Pons (tissue), 1 donor: ENCODE measurements around the gene EIPR1.
A peak's percentile ranks its signal among the peaks of the same experiment; 100 is the strongest.

Source experiments
- DNase-seq: peaks from one replicate; pipeline ENCODE4 v3.0.0-alpha.2; 2016; ENCODE audit warnings: low spot score

The EIPR1 gene

DNA sequence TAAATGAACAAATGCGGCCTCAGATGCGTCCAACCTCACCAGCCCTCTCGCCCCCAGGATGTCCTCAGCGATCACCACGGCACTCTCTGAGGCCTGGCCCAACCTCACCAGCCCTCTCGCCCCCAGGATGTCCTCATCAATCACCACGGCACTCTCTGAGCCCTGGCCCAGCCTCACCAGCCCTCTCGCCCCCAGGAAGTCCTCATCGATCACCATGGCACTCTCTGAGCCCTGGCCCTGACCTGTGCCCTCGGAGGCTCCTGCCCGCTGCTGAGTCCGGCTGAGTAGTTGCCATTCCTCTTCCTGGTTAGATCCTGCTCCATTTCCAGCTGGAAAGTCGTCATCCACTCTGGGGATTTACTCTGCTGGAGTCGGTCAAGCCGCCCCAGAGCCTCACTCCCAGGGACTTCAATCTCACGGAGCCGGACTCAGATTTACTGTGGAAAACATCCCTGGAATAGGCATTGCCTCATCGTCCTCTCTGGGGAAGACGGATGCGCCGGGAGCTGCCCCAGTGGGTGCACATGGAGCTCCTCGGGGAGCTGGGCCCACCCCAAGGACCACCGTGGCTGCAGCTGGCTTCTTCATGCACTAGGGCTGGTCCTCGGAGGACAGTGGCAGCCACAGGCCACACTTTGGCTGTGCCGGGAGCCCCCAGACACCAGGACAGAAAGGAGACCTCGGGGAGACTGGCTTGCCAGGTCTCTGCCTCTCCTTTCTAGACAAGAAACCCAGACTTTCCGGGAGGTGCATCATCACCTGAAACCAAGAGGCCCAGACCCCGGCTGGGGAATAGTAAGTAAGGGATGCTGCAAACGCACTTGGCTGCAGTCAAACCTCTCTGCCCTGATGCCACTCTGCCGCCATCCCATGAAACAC lies 230.6 kb downstream of the EIPR1 start:
- DNase-seq, result no peak

DNA sequence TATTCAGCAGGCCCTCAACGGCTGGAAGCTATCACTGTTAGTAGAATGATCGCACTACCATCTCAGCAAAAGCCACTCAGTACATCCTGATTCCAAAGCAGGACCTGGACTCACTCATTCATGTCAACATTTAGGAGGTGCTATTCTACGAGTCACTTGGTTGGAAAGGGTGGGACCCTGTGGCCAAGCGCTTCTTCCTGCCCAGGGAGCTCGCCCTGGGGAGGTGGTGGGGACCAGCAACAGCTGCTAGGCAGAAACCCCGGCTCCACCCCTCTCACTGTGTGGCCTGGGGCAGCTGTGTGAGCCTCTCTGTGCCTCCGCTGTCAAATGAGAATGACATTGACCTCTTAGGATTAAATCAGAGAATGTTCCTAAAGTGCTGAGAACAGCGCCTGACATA lies 231.4 kb downstream of the EIPR1 start:
- DNase-seq, result no peak

DNA sequence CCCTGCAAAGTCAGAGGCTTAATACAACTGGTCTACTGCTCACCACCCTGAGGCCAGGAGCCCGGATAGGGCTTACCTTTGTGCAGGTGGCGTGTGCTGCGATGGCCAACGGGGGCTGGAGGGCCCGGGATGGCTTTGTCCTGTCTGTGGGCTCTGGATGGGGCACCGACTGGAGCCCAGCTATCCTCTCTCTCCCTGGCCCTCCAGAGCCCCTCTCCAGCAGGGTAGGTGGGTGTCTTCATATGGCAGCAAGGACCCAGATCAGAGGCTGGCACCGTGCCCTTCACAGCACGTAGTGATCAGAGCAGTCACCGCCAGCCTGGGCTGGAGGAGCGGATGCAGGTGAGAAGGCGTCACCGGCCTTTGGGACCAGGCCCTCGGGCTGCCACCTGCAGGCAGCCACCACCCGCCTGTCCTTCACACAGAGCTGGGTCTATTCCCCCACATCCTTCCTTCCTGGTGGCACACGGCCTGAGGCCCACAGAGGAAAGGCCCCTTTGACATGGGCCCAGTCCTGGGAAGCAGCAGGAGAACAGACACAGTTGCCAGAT lies 232.1 kb downstream of the EIPR1 start:
- DNase-seq, result no peak

DNA sequence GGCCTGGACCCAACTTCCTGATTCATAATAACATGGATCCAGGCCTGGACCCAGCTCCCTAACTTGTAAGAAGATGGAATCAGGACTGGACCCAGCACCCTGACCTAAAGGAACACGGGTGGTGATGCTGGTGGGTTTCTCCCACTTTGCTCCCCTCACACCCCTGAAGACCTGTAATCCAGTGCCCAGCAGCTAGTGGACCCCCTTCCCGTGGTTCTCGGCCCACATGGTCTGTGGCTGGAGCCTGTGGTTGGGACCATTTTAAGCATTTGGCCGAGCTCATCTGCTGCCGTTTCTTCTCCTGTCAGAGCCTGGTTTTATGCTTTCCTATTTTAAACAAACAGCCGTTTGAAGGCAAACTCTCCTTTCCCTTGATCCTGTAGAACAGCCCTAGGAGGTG lies 232.8 kb downstream of the EIPR1 start:
- no peak for DNase-seq

DNA sequence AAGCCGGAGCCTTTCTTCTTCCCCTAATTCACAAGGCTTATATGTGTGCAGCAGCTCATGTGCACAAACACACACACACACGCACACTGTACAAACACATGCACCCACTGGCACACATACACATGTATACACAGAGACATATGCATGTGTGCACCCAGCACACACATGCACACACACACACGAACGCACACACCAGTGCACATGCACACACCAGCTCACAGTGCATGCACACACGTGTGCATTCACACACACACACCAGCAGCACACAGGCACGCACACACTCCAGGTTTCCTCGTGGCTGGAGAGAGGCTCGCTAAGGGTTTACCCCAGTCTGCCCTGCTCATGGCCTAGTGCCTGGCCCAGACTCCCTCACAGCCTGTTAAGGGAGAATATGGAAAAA lies 234.0 kb downstream of the EIPR1 start:
- no peak for DNase-seq

DNA sequence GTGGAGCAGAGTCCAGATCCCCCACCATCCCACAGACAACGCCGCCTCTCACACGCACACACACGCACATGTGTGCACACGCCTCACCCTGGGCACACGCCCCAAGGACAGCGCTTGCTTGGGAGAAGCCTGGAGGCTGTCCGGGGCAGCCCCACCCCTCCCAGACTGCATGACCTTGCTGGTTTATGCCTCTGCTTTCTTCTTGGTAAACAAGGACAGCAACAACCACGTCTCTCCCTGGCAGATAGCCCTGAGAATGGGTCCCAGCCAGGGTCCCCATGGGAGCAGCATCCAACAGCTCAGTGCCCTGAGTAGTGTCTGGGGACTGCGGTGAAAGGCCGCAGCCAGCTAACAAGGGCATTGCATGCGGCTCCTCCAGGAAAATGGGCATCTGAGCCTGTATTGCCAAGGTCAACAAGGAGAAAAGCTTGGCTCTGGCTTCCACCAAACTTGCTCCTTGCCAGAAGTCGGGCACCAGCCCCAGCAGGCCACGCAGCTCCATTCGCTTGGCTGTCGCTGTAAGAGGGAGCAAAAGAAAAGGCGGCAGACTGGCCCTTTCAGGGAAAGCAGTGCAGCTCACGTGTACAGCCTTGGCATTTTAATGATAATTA lies 234.6 kb downstream of the EIPR1 start:
- peak; percentile 38 for DNase-seq

DNA sequence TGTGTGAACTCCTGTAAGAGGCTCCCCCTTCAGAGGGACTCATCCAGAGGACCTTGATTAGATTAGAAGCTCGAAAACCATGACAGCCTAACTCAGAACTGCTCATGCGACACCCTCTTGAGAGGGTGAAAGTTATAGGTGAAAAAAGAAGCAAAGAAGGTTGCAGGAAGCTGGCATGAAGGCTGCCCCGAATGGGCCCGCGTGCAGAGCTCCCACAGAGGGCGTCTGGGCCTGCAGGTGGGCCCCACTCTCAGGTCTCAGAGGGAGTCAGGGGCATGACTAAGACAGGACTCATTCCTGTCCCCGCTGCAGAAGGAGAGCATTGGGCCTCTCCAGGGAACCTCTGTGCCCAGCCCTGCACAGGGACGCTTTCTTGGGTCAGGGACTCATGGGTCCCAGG lies 235.4 kb downstream of the EIPR1 start:
- DNase-seq, result no peak

DNA sequence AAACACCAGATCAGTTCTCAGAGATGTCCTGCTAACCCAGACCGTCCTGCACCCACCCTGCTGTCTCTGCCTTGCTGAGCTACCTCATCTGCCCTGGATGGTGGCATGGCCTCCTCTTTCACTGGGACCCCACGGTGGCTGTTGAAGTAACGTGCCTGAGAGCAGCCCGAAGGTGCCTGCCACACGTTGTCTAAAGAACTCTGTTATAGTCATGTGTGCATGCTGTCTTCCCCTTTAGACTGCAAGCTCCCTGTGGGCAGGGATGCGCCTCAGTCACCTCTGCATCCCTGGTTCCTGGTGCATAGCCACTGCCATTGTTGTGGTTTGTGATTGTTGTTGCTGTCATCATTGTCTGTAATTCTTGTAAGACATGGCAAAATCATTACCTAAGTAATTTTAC lies 235.9 kb downstream of the EIPR1 start:
- DNase-seq, result no peak

DNA sequence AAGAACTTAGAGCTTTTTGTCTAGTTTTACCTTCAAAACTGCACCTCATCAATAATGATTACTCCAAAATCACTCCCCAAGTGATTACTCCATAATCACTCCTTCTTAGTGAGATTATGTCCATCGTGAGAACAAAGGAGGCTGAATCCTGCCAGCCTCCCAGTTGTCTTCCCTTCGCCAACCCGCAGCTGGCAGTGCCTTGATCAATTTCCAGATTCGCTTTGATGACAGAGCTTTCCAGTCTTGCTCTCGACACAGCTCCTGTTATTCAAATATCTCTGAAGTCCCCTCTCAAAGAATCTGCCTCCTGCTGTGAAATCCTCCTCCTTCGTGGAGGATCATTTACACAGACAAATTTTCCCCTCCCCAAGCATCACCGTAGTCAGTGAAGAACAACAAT lies 237.7 kb downstream of the EIPR1 start:
- DNase-seq, result no peak
